Activated T-helper 2 cell treated with anti-CD3 and anti-CD28 coated beads, Interferon-gamma antibody, Interleukin-2, Interleukin-4, amounts not matched to agents 10 μg/mL and 5 μg/mL and 100 μg/mL, durations not matched to agents 14 hours and 24 hours and 36 hours (primary cell): ENCODE data around the gene KLRG1. TPM values are rescaled to one million over a fixed set of nuclear protein-coding genes. Genes with fewer than 3 reads are reported as not detected.
A peak's percentile ranks its signal among the peaks of the same experiment; 100 is the strongest.

Source experiments
- DNase-seq: peaks from one replicate; pipeline ENCODE4 v3.0.0; 2021; ENCODE audit warnings: low spot score
- H3K27ac Mint-ChIP-seq: one replicate; pipeline ENCODE4 v1.8.0; 2021; ENCODE audit warnings: mixed read lengths
- H3K27me3 Mint-ChIP-seq: one replicate; pipeline ENCODE4 v1.8.0; 2021; ENCODE audit warnings: low read depth, mixed read lengths
- H3K36me3 Mint-ChIP-seq: one replicate; pipeline ENCODE4 v1.8.0; 2021; ENCODE audit warnings: low read depth, mixed read lengths
- H3K4me1 Mint-ChIP-seq: one replicate; pipeline ENCODE4 v1.8.0; 2021; ENCODE audit warnings: low read depth, mixed read lengths
- H3K4me3 Mint-ChIP-seq: one replicate; pipeline ENCODE4 v1.8.0; 2021; ENCODE audit warnings: low read depth, mild to moderate bottlenecking, moderate library complexity, mixed read lengths
- H3K9me3 Mint-ChIP-seq: one replicate; pipeline ENCODE4 v1.8.0; 2021; ENCODE audit warnings: mixed read lengths
- intact Hi-C: fragments of 100-400 bp; cut with micrococcal nuclease; formaldehyde crosslinking; loops from one replicate; pipeline ENCODE4 v1.15.1; 2023
- total RNA-seq: library from RNA; stranded (reverse); gene quantifications from 2 replicates; pipeline ENCODE4 v1.2.3, GENCODE V29; 2022

KLRG1 gene
- total RNA-seq = 0.85 and 1.2 TPM in 2 replicates

DNA sequence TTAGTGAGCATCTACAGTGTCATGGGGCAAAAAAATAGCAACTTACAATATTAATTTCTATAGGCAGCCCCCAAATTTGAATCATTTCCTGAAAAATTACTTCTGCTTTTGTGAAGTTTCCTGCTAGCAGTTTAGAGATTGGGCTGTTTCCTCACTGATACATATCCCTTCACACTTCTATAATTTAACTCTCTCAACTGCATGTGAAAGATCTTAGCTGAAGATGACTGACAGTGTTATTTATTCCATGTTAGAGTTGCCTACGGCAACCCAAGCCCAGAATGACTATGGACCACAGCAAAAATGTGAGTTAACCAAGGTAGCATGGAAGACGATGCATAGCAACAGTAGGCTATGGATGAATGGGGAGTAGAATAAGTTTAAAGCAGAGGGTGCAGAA lies at the start of gene KLRG1:
Gene KLRG1 (plus strand): TSS at position 134 of the 400 bp plus-strand sequence. CDS start 90 bp downstream, at position 224.
- no peak within 1 kb of the TSS for H3K27ac Mint-ChIP-seq
- H3K4me3 Mint-ChIP-seq = no peak within 1 kb of the TSS
- intact Hi-C loops = loop anchor here (2.0 kb wide), 1 partner anchor 35 kb away; no protein-coding TSS in a partner anchor
- no peaks in the 10 kb centered on the region for H3K9me3 Mint-ChIP-seq
- peaks cover 7% of the 10 kb centered on the region for H3K27me3 Mint-ChIP-seq
- peaks cover 34% of the 10 kb centered on the region for H3K4me1 Mint-ChIP-seq
- no peaks in the 10 kb centered on the region for H3K36me3 Mint-ChIP-seq
- DNase-seq = no peak

DNA sequence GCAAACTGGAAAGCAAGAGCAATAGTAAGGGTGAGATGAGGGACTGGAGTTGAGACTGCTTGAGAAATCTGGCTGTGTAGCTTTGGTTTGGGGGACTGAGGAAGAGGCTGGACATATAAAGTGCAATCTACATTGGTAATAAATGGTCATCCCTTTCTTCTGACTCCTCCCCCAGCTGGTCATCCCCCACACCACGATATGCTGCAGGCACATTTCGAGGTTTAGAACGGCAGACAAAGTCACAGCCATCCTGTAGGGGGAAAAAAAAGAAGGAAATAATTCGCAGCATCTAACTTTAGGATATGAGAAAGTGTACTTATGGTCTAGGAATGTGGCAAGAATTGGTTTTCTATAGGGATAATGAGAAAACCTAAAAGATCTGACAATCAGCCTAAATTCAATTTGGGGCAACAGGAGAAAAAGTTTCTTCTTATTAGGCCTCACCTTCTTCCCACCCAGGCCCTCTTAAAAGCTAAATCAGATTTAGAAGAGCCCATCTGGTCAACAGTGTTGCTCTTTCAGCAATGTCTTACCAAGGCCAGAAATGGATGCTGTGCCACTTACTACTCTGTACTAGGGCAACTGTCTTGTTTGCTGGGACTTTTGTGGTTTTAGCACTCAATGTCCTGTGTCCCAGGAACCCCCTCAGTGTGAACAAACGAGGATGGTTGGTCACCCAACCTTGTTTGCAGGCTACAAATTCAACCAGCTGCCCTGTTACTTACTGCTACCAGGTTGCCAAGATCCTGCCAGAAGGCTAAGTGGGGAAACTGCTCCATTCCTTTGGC lies 47.5 kb upstream of the KLRG1 start:
- no peaks in the 10 kb centered on the region for H3K27me3 Mint-ChIP-seq
- peaks cover 59% of the 10 kb centered on the region for H3K36me3 Mint-ChIP-seq
- H3K4me3 Mint-ChIP-seq = no peak overlapping the region
- no peak overlapping the region for H3K27ac Mint-ChIP-seq
- no peak for DNase-seq
- intact Hi-C loops = no loop called here
- H3K9me3 Mint-ChIP-seq = no peaks in the 10 kb centered on the region
- peaks cover 9% of the 10 kb centered on the region for H3K4me1 Mint-ChIP-seq

GRCh38 chr12:8943565-8944186 lies 45.7 kb upstream of the KLRG1 start:
- H3K4me1 Mint-ChIP-seq = peaks cover 22% of the 10 kb centered on the region
- DNase-seq = no peak
- no peak overlapping the region for H3K27ac Mint-ChIP-seq
- peaks cover 62% of the 10 kb centered on the region for H3K36me3 Mint-ChIP-seq
- H3K27me3 Mint-ChIP-seq = no peaks in the 10 kb centered on the region
- no peak overlapping the region for H3K4me3 Mint-ChIP-seq
- intact Hi-C loops = no loop called here
- no peaks in the 10 kb centered on the region for H3K9me3 Mint-ChIP-seq

- Mint-ChIP-seq H3K4me1 (peaks cover 34% of the 10 kb centered on the region), H3K27ac (peak overlapping the region; percentile 64), H3K4me3 (peak overlapping the region; percentile 58), H3K36me3 (peaks cover 58% of the 10 kb centered on the region), H3K9me3 (no peaks in the 10 kb centered on the region), H3K27me3 (no peaks in the 10 kb centered on the region)
- intact Hi-C loops = no loop called here
- DNase-seq = no peak
Observed at GRCh38 chr12:8946733-8947132, 42.6 kb upstream of the KLRG1 start.

DNA sequence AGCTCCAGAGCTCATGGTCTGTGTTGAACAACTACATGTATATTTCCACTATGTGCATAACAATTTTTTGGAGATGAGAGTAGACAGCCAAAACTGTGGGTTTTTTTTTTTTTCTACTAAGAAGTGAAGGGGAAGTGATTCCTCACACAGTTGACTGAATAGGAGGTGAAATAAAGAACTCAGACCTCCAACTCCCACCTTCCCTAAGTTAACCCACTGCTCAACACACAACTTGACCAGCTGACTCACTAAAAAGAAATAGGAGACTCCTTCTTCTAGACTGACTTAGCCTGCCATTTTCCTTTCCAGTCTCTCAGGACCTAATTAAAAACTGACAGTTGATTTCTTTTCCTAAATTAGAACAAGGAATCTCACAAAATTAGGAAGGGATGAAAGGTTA lies 41.6 kb upstream of the KLRG1 start:
- no peaks in the 10 kb centered on the region for H3K27me3 Mint-ChIP-seq
- peaks cover 40% of the 10 kb centered on the region for H3K4me1 Mint-ChIP-seq
- intact Hi-C loops = no loop called here
- H3K36me3 Mint-ChIP-seq = peaks cover 55% of the 10 kb centered on the region
- H3K9me3 Mint-ChIP-seq = peaks cover 3% of the 10 kb centered on the region
- H3K27ac Mint-ChIP-seq = no peak overlapping the region
- DNase-seq = no peak
- H3K4me3 Mint-ChIP-seq = peak overlapping the region; percentile 58

- intact Hi-C loops = loop anchor here (1.0 kb wide), 2 partner anchors 34 to 55 kb away; no protein-coding TSS in a partner anchor
- Mint-ChIP-seq H3K27ac (peak overlapping the region; percentile 94), H3K4me1 (peaks cover 51% of the 10 kb centered on the region), H3K36me3 (peaks cover 54% of the 10 kb centered on the region), H3K9me3 (peaks cover 14% of the 10 kb centered on the region), H3K4me3 (peak overlapping the region; percentile 100), H3K27me3 (no peaks in the 10 kb centered on the region)
- DNase-seq = peak; percentile 19
Observed at GRCh38 chr12:8948701-8949341, 40.5 kb upstream of the KLRG1 start.

DNA sequence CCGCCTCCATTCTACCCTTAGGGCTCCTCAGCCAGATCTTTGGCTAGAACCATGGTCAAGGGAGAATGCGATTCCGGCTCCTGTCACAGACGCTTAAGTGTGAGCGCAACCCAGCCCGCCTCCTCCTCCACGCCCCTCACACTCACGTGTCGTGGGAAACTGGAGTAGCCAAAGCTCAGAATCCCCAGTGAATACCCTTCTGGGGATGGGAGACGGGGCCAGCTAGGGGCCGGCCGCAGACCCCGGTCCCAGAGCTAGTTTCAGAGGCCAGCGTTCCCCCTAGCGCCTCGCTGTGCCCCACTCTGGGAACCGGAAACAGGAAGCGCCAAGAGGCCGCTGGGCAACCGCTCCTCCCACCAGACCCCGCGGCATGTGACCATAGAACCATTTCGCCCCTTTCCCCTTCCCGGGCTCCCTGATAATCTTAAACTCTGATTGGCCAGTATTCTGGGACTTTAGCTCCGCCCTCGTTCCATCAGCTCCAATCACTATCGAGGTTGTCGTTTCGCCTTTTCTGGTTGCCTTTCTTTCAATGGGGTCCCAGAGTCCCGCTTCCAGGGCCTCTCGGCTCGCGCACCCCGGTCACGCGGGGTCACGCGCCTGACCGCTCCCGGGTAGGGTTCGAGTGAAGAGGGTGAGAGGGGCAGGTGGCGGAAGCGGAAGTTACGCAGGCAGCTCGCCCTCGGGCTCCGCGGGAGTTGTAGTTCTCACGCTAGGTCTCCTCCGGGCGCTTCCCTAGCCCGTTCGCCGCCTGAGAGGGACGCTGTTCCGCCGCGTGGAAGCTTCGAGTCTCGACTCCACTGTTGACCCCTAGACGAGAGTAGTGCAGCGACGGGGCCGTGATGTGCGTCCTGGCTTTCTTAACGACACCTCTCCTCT lies 39.8 kb upstream of the KLRG1 start, which contains the start of gene M6PR:
Gene M6PR (minus strand): TSS at position 304 of the 879 bp plus-strand sequence. CDS start 3,241 bp downstream, outside the sequence.
- Mint-ChIP-seq H3K4me3 (peak within 1 kb of the TSS; percentile 100), H3K9me3 (peaks cover 21% of the 10 kb centered on the region), H3K36me3 (peaks cover 56% of the 10 kb centered on the region), H3K27me3 (no peaks in the 10 kb centered on the region), H3K27ac (peak within 1 kb of the TSS; percentile 94), H3K4me1 (peaks cover 59% of the 10 kb centered on the region)
- intact Hi-C loops = loop anchor here (1.0 to 10.0 kb wide), 7 partner anchors 34 to 1773 kb away; partner anchors contain the start of gene YBX3
- DNase-seq = peak; percentile 91

DNA sequence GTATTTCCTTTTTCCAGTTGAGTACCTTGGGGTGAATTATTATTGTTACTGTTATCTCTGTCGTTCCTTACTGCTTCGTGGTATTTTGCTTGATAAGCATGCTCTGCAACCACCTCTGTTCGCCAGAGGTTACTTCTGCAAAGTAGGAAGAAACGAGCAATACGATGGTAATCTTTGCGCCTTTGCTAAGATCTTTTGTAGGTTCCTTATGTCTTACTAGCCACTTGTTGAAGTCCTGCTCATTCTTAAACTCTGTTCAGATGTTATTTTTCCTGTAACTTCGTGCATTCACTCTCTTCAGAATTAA lies 39.2 kb upstream of the KLRG1 start:
- Mint-ChIP-seq H3K27me3 (no peaks in the 10 kb centered on the region), H3K4me1 (peaks cover 59% of the 10 kb centered on the region), H3K9me3 (peaks cover 21% of the 10 kb centered on the region), H3K4me3 (peak overlapping the region; percentile 100), H3K27ac (peak overlapping the region; percentile 94), H3K36me3 (peaks cover 51% of the 10 kb centered on the region)
- no peak for DNase-seq
- intact Hi-C loops = loop anchor here (1.0 to 10.0 kb wide), 5 partner anchors 75 to 1772 kb away; partner anchors contain the start of gene YBX3

GRCh38 chr12:8950702-8951478 lies 38.5 kb upstream of the KLRG1 start:
- H3K27ac Mint-ChIP-seq = peak overlapping the region; percentile 94
- H3K27me3 Mint-ChIP-seq = no peaks in the 10 kb centered on the region
- intact Hi-C loops = loop anchor here (1.0 to 10.0 kb wide), 6 partner anchors 45 to 1771 kb away; partner anchors contain the start of gene YBX3
- H3K36me3 Mint-ChIP-seq = peaks cover 46% of the 10 kb centered on the region
- H3K4me3 Mint-ChIP-seq = peak overlapping the region; percentile 100
- no peak for DNase-seq
- H3K9me3 Mint-ChIP-seq = peaks cover 21% of the 10 kb centered on the region
- peaks cover 59% of the 10 kb centered on the region for H3K4me1 Mint-ChIP-seq

DNA sequence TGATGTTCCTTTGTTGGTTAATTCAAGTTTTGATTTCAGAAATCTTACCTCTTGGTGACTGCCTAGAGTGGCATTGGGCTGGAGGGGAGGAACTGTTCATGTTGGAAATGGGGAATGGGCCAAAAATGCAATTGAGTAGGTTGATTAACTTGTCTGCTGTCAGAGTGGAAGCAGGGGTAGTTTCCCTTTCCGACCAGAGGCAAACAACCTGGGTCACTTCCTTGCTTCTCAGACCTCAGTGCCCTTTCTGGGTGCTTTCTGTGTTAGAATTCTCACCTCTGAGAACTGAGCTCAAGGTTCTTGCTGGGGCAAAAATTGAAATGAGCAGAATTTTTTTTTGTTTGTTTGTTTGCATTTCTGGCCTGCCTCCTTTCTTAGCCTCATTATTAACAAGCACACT lies 37.6 kb upstream of the KLRG1 start:
- Mint-ChIP-seq H3K4me1 (peaks cover 51% of the 10 kb centered on the region), H3K27me3 (no peaks in the 10 kb centered on the region), H3K27ac (peak overlapping the region; percentile 69), H3K36me3 (peaks cover 42% of the 10 kb centered on the region), H3K4me3 (peak overlapping the region; percentile 69), H3K9me3 (peaks cover 21% of the 10 kb centered on the region)
- DNase-seq = no peak
- intact Hi-C loops = loop anchor here (1.0 to 10.0 kb wide), 4 partner anchors 45 to 1771 kb away; partner anchors contain the start of gene YBX3

DNA sequence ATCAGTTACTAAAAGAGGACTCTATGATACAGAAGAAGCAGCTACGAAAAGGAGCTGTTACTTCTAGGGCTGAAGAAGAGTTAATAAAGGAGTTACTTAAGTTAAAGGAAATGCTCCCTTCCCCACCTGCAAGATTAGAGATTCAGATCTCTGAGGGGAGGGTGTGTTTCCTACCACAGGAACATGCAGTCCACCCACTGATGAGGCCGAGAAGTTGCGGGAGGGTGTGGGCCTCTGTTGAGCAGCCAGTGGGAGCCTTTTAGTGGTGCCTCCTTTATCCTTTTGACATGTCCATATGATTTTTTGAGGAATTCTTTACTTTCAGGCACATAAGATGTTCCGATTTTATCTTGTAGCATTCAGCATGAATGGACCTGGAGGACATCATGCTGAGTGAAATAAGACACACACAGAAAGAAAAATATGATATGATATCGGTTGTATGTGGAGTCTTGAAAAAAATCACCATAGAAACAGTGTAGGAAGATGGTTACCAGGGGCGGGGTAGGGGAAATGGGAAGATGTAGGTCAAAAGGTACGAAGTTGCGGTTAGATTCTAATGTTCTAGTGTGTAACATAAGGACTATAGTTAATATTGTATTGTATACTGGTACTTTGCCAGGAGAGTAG lies 35.5 kb upstream of the KLRG1 start:
- Mint-ChIP-seq H3K4me3 (peak overlapping the region; percentile 40), H3K9me3 (peaks cover 27% of the 10 kb centered on the region), H3K36me3 (peaks cover 46% of the 10 kb centered on the region), H3K4me1 (peaks cover 41% of the 10 kb centered on the region), H3K27me3 (no peaks in the 10 kb centered on the region), H3K27ac (peak overlapping the region; percentile 76)
- DNase-seq = peak; percentile 42
- intact Hi-C loops = loop anchor here (5.0 to 10.0 kb wide), 3 partner anchors 291 to 1768 kb away; partner anchors contain the start of gene YBX3
